Loucy (cell line): Measurements from ENCODE around the gene HYAL3.

Experiments used
- H2AFZ ChIP-seq: fragments of 200-600 bp; sonication (generic); 2 replicates; pipeline ENCODE4 v1.6.0; 2016; ENCODE audit warnings: antibody characterized with exemption, mild to moderate bottlenecking, low read length, moderate library complexity
- H3F3A ChIP-seq: fragments of 200-600 bp; 2 replicates; pipeline ENCODE4 v1.6.0; 2016; ENCODE audit warnings: antibody characterized with exemption, low read depth, mild to moderate bottlenecking
- H3K27me3 ChIP-seq: fragments of 200-600 bp; sonication (generic); 2 replicates; pipeline ENCODE4 v1.6.1; 2014; ENCODE audit warnings: low read length, mild to moderate bottlenecking; ENCODE audit not compliant: insufficient read depth, poor library complexity, severe bottlenecking
- H3K36me3 ChIP-seq: fragments of 200-600 bp; sonication (generic); 2 replicates; pipeline ENCODE4 v1.6.1; 2016; ENCODE audit warnings: low read length; ENCODE audit not compliant: insufficient read depth
- H3K4me1 ChIP-seq: fragments of 200-600 bp; sonication (generic); 2 replicates; pipeline ENCODE4 v1.5.1; 2014; ENCODE audit warnings: low read length, mild to moderate bottlenecking; ENCODE audit not compliant: insufficient read depth, poor library complexity, severe bottlenecking
- H3K4me2 ChIP-seq: fragments of 200-600 bp; sonication (generic); 2 replicates; pipeline ENCODE4 v1.6.0; 2014; ENCODE audit warnings: antibody characterized with exemption, low read length, low read depth, mild to moderate bottlenecking; ENCODE audit not compliant: poor library complexity, severe bottlenecking
- H3K4me3 ChIP-seq: fragments of 200-600 bp; sonication (generic); 2 replicates; pipeline ENCODE4 v1.5.1; 2014; ENCODE audit warnings: low read length, mild to moderate bottlenecking, mixed read lengths; ENCODE audit not compliant: poor library complexity, severe bottlenecking
- H3K79me2 ChIP-seq: fragments of 200-600 bp; sonication (generic); 2 replicates; pipeline ENCODE4 v1.6.1; 2014; ENCODE audit warnings: low read length; ENCODE audit not compliant: insufficient read depth
- H3K9ac ChIP-seq: fragments of 200-600 bp; sonication (generic); 2 replicates; pipeline ENCODE4 v1.6.0; 2014; ENCODE audit warnings: mild to moderate bottlenecking, low read depth, low read length, moderate library complexity; ENCODE audit not compliant: poor library complexity, severe bottlenecking
- H3K9me2 ChIP-seq: fragments of 200-600 bp; sonication (generic); replicated peaks from 2 replicates; pipeline ENCODE4 v1.6.1; 2016; ENCODE audit warnings: low read depth, low read length, mixed read lengths
- H3K9me3 ChIP-seq: fragments of 200-600 bp; sonication (generic); 2 replicates; pipeline ENCODE4 v1.6.1; 2014; ENCODE audit warnings: mild to moderate bottlenecking, antibody characterized with exemption, low read length, low read depth; ENCODE audit not compliant: insufficient read depth
- H4K20me1 ChIP-seq: fragments of 200-600 bp; sonication (generic); 2 replicates; pipeline ENCODE4 v1.6.0; 2014; ENCODE audit warnings: antibody characterized with exemption, low read length, mild to moderate bottlenecking; ENCODE audit not compliant: insufficient read depth, poor library complexity, severe bottlenecking
- EZH2phosphoT487 ChIP-seq: fragments of 200-600 bp; IDR thresholded peaks from 2 replicates; pipeline ENCODE4 v1.6.1; 2018; ENCODE audit warnings: antibody characterized with exemption, mild to moderate bottlenecking, moderate library complexity, borderline replicate concordance
- TF ChIP-seq, protein P1 (sequence below): fragments of 200-600 bp; sonication (generic); conservative IDR thresholded peaks from 2 replicates; pipeline ENCODE4 v1.5.1; 2014; ENCODE audit warnings: mild to moderate bottlenecking, antibody characterized with exemption, low read length

The HYAL3 gene

DNA sequence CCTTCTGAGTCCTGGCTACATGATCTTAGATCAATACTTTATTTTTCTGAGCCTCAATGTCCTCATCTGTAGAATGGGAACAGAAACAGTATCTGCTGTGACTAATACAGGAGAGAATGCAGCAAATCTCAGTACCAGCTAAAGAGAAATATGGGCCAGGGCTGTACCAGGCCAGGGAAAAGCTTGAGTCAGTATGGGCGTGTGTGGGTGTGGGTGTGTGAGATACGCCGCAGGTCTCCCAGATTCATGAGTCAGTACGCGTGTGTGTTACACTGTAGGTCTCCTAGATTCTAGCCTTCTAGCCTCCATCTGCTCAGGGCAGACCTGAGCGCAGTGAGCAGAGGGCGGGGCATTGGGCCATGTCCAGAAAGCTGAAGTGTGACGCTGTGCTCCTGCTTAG, 48.0 kb downstream of the HYAL3 start:
- Histone ChIP-seq H2AFZ (no peak overlapping the region), H3F3A (no peaks in the 10 kb centered on the region), H3K9me3 (no peaks in the 10 kb centered on the region), H3K4me2 (no peak overlapping the region), H4K20me1 (peaks cover 67% of the 10 kb centered on the region), H3K4me3 (no peak overlapping the region), H3K9ac (no peak overlapping the region), H3K27me3 (no peaks in the 10 kb centered on the region), H3K36me3 (peaks cover 78% of the 10 kb centered on the region; the same call in 1 of the 2 replicates), H3K4me1 (peaks cover 10% of the 10 kb centered on the region), H3K9me2 (no peaks in the 10 kb centered on the region), H3K79me2 (peaks cover 75% of the 10 kb centered on the region)
- TF ChIP-seq EZH2phosphoT487: no peak
- TF ChIP-seq, protein P1, sequence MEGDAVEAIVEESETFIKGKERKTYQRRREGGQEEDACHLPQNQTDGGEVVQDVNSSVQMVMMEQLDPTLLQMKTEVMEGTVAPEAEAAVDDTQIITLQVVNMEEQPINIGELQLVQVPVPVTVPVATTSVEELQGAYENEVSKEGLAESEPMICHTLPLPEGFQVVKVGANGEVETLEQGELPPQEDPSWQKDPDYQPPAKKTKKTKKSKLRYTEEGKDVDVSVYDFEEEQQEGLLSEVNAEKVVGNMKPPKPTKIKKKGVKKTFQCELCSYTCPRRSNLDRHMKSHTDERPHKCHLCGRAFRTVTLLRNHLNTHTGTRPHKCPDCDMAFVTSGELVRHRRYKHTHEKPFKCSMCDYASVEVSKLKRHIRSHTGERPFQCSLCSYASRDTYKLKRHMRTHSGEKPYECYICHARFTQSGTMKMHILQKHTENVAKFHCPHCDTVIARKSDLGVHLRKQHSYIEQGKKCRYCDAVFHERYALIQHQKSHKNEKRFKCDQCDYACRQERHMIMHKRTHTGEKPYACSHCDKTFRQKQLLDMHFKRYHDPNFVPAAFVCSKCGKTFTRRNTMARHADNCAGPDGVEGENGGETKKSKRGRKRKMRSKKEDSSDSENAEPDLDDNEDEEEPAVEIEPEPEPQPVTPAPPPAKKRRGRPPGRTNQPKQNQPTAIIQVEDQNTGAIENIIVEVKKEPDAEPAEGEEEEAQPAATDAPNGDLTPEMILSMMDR: no peak

DNA sequence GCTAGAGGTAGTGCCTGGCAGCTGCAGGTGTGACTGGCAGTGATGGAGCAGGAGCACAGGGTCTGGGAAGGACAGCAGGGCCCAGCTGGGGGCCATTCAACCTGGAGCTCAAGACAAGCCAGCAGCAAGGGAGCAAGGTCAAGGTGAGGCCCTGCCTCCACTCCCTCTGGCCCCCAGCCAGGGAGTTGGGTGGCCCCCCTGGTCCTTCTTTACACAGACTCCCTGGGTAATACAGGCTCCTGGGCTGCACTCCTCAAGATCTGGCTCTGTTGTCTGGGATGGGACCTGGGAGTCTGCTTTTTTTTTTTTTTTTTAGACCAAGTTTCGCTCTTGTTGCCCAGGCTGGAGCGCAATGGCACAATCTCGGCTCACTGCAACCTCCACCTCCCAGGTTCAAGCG, 48.7 kb downstream of the HYAL3 start:
- H3K9me3 ChIP-seq: no peaks in the 10 kb centered on the region
- H3K4me1 ChIP-seq: peaks cover 16% of the 10 kb centered on the region
- no peaks in the 10 kb centered on the region for H3K27me3 ChIP-seq
- H3F3A ChIP-seq: no peaks in the 10 kb centered on the region
- H3K9me2 ChIP-seq: no peaks in the 10 kb centered on the region
- no peak overlapping the region for H3K4me2 ChIP-seq
- H3K36me3 ChIP-seq: peaks cover 73% of the 10 kb centered on the region; the same call in 1 of the 2 replicates
- peaks cover 72% of the 10 kb centered on the region for H4K20me1 ChIP-seq
- no peak overlapping the region for H2AFZ ChIP-seq
- H3K4me3 ChIP-seq: no peak overlapping the region
- no peak for TF ChIP-seq EZH2phosphoT487
- H3K9ac ChIP-seq: no peak overlapping the region
- H3K79me2 ChIP-seq: peaks cover 82% of the 10 kb centered on the region

DNA sequence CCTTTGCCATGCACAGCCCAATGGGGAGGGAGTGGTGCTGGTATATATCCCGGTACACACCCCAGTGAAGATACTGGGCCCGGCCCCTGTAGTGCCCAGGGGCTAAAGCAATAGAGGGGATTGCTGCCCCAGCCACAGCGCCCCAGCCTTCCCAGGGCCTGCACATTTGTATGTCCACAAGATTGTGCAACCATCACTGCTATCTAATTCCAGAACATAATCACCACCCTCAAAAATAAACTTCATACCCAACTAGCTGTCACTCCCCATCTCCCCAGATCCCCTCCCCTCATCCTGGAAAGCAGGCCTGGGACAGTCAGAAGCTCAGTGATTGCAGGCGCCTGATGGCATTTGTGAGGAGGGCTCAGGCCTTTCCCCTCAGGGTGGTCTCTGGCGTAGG, 49.7 kb downstream of the HYAL3 start:
- Histone ChIP-seq H3F3A (no peaks in the 10 kb centered on the region), H3K4me2 (no peak overlapping the region), H3K9ac (no peak overlapping the region), H3K27me3 (no peaks in the 10 kb centered on the region), H2AFZ (no peak overlapping the region), H3K4me1 (peaks cover 20% of the 10 kb centered on the region), H4K20me1 (peaks cover 80% of the 10 kb centered on the region), H3K9me2 (no peaks in the 10 kb centered on the region), H3K36me3 (peaks cover 63% of the 10 kb centered on the region; the same call in 1 of the 2 replicates), H3K79me2 (peaks cover 90% of the 10 kb centered on the region), H3K4me3 (no peak overlapping the region), H3K9me3 (no peaks in the 10 kb centered on the region)
- TF ChIP-seq, protein P1: no peak
- TF ChIP-seq EZH2phosphoT487: no peak

DNA sequence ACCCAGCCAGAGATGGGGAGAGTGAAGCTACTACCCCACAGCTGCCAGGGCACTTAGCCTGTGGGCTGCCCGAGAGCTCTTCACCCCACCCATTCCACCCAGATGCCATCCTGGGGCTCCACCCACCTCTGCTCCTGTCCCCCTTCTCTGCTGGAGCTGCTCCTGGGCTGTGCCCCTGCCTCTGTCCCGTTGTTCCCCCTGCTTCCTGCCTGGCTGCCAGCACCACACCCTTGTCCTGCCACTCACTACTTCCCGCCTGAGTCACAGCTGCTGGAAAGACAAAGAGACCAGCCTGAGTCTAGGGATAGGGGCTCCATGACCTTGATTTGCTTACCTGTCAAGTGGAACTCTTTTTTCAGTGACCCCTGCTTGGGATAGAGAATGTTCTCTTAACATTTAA, 50.8 kb downstream of the HYAL3 start:
- Histone ChIP-seq H4K20me1 (peaks cover 85% of the 10 kb centered on the region), H3K4me3 (no peak overlapping the region), H3K4me1 (peaks cover 23% of the 10 kb centered on the region), H3K9ac (no peak overlapping the region), H3F3A (peaks cover 3% of the 10 kb centered on the region; the same call in 1 of the 2 replicates), H3K9me2 (no peaks in the 10 kb centered on the region), H3K27me3 (no peaks in the 10 kb centered on the region), H3K4me2 (no peak overlapping the region), H3K9me3 (no peaks in the 10 kb centered on the region), H2AFZ (no peak overlapping the region), H3K79me2 (peaks cover 94% of the 10 kb centered on the region), H3K36me3 (peaks cover 60% of the 10 kb centered on the region; the same call in 1 of the 2 replicates)
- no peak for TF ChIP-seq EZH2phosphoT487
- TF ChIP-seq, protein P1: no peak
